Erythroblast (primary cell): ENCODE results near the gene ERBB4.
"Not testable (repeated sequence)": the region's sequence is repeated elsewhere in the genome, so short reads cannot be mapped to it uniquely, and the experiment has no call there.

Experiments
- DNase-seq, 2 experiments: peaks; one replicate each; lab custom pipeline; 2025; lab: John Stamatoyannopoulos, UW
- GATA1 ChIP-seq: IDR thresholded peaks from 2 replicates; pipeline ENCODE4 v1.6.1; 2011; ENCODE audit warnings: low read depth, mild to moderate bottlenecking, control low read depth, low read length, moderate library complexity
- POLR2A ChIP-seq: IDR thresholded peaks from 2 replicates; pipeline ENCODE4 v1.6.1; 2011; ENCODE audit warnings: mild to moderate bottlenecking, low read length

Gene ERBB4

DNA sequence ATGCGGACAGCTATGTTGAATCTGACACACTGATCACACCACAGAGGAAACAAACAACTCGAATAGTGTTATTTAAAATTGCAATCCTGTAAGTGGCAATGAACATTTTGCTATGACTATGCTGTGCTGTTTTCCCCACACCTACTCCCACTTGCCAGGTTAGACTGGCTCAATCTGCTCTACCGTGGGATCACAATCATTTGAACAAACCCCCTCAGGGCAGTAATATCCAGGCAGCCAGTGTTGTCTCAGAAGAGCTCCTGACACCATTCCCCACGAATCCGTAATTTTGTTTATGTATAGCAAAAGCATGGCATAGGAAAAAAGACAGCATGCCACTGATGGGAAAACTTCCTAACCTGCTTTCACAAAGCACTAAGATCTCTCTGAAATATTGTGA lies 284.3 kb downstream of the ERBB4 start:
- DNase-seq, result no peak
- TF ChIP-seq POLR2A (no peak), GATA1 (no peak)

GRCh38 chr2:212249451-212249850 lies 289.2 kb downstream of the ERBB4 start:
- no peak for TF ChIP-seq POLR2A
- no peak for TF ChIP-seq GATA1
- no peak for DNase-seq

DNA sequence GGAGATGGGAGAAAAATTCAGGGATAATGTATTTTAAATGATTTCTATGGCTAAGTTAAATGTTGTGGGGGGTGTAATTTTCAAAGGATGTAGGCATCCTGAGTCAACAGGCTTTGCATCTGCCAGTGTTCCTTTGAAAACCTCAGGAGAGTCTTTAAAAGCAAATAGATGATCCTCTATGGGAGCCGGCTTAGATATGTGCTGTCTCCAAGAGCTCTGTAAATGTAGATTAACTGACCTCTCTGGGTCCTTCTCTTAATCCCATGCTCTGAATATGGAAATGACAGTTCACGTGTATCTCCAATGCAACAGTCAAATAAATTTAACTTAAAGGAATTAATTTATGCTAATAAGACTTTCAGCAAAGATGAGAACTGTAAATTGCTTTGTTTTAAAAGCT lies 292.7 kb downstream of the ERBB4 start:
- no peak for DNase-seq
- no peak for TF ChIP-seq GATA1
- TF ChIP-seq POLR2A, result no peak

DNA sequence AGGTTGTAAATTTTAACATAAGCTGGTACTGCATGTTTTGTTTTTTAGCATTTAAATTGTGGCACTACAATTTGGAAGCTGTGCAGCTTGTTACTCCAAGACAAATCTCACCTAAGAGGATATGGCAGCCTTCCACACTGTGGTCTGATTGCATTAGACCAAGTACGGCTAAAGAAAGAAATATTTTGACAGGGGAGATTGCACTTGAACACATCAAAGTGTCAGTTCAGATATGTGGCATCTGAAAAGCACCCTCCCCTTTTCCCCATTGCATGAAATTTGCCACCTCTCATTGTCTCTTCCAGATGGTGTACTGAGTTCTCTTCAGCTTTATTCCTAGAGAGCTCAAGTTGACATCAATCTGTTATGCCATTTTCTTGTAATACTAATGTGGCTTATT lies 295.9 kb downstream of the ERBB4 start:
- no peak for DNase-seq
- no peak for TF ChIP-seq GATA1
- TF ChIP-seq POLR2A, result no peak

GRCh38 chr2:212238152-212238551 lies 300.4 kb downstream of the ERBB4 start:
- not testable (repeated sequence) for DNase-seq

DNA sequence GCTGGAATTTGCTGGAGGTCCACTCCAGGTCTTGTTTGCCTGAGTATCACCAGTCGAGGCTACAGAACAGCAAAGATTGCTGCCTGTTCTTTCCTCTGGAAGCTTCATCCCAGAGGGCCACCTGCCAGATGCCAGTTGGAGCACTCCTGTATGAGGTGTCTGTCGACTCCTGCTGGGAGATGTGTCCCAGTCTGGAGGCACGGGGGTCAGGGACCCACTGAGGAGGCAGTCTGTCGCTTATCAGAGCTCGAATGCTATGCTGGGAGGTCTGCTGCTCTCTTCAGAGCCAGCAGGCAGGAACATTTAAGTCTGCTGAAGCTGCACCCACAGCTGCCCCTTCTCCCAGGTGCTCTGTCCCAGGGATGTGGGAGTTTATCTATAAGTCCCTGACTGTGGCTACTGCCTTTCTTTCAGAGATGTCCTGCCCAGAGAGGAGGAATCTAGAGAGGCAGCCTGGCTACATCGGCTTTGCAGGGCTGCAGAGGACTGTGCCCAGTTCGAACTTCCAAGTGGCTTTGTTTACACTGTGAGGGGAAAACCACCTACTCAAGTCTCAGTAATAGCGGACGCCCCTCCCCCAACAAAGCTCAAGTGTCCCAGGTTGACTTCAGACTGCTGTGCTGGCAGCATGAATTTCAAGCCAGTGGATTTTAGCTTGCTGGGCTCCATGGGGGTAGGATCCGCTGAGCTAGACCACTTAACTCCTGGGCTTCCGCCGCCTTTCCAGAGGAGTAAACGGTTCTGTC lies 301.1 kb downstream of the ERBB4 start:
- TF ChIP-seq GATA1 (no peak), POLR2A (no peak)
- DNase-seq, result no peak

- TF ChIP-seq GATA1 (no peak), POLR2A (no peak)
- DNase-seq, result no peak
Observed at GRCh38 chr2:212228743-212229171, 309.8 kb downstream of the ERBB4 start.

GRCh38 chr2:212227755-212228154 lies 310.8 kb downstream of the ERBB4 start:
- TF ChIP-seq GATA1 (no peak), POLR2A (no peak)
- DNase-seq, result no peak

DNA sequence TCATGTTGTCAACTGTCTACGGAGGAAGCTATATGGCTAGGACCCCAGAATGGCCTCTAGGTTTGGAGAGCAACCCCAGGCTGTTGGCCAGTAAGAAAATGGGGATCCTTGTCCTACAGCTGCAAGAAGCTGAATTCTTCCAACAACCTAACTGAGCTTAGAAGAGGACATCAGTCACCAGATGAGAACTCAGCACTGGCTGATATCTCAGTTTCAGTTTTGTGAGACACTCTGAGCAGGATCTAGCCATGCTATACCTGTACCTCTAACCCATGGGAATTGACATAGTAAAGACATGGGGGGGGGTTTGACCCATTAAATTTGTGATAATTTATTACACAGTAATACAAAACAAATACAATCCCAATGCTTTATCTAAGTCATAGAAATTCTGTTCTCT lies 312.5 kb downstream of the ERBB4 start:
- peak in 1 of 2 experiments; percentile 1 for DNase-seq
- no peak for TF ChIP-seq GATA1
- TF ChIP-seq POLR2A, result no peak

DNA sequence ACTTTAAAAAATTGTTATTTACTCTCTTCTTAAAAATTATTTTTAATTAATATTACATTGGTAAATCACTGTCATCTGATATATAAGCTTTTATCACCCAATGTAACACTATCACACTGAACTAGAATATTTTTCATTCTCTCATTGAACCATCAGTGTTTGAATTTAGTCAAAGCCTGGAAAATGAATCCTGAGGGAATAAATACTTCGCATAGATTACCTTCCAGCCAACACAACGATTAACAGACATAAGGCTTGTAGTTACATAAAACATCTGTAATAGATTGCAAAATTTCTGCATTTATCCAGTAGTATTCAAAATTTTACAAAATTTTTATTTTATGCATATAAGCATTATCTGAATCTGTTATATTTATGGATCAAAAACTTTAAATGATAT lies 314.9 kb downstream of the ERBB4 start:
- TF ChIP-seq GATA1 (no peak), POLR2A (no peak)
- no peak for DNase-seq

- TF ChIP-seq GATA1, result no peak
- no peak for TF ChIP-seq POLR2A
- DNase-seq, result no peak
Observed at GRCh38 chr2:212213191-212213590, 325.4 kb downstream of the ERBB4 start.

DNA sequence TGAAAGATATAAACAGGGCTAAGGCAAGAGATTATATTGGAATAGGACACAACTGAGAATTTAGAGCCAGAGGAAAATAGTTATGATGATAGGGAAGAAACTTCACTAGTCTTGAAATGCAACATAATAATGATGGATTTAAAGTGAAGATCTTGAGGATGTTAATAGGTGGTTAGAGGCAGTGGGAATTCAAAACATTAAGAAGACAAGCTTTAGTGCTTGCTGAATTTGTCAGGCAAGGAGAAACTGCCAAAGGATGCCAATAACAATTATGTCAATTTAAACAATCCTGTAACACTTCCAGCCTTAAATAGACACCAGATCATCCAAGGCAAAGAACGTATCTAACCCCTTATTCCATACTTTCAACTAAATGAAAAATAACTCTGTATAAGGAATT lies 330.1 kb downstream of the ERBB4 start:
- DNase-seq, result no peak
- TF ChIP-seq GATA1, result no peak
- TF ChIP-seq POLR2A, result no peak

DNA sequence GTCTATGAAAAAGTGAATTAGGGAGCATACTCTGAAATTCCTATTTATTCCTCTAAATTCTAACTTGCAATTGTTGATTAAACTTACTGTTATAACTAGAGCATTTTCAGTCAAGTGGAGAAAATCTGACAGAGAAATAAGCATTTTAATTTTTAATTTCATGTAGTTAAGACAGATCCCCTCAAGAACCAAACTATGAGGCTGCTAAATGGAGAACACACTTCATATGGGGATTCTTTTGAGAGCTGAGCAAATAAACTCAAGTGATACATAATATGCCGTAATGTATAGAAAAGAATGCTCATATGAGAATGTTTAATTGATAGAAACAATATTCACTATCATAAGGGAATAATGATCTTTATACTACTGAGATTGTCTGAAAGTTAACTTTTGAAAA lies 340.8 kb downstream of the ERBB4 start:
- TF ChIP-seq GATA1 (no peak), POLR2A (no peak)
- no peak for DNase-seq

GRCh38 chr2:212195626-212196025 lies 343.0 kb downstream of the ERBB4 start:
- no peak for DNase-seq
- TF ChIP-seq GATA1, result no peak
- TF ChIP-seq POLR2A, result no peak

- no peak for DNase-seq
- no peak for TF ChIP-seq GATA1
- no peak for TF ChIP-seq POLR2A
Observed at GRCh38 chr2:212194396-212194795, 344.2 kb downstream of the ERBB4 start.

DNA sequence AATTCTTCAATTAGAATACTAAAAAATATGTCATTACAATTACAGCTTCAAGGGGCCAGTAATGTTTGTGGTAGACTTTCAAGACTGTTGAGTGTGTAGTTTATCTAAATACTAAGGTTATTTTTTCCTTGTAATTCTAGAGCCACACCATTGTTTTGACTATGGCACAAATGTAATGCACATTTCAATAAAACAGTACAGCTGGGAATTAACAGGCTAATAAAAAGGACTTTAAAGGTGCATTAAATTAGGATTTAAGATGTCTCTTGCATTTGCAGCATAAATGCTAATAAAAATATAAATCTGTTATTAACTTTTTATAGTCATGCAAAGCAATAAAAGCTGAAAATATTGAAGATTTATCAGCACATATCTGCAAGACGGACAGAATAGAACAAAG lies 344.8 kb downstream of the ERBB4 start:
- DNase-seq, result no peak
- TF ChIP-seq GATA1 (no peak), POLR2A (no peak)
